HepG2 (cell line): ENCODE data around the gene OTUB2. TPM values are rescaled to one million over a fixed set of nuclear protein-coding genes. Genes with fewer than 3 reads are reported as not detected.
A peak's percentile ranks its signal among the peaks of the same experiment; 100 is the strongest.

Experiments
- AHR ChIP-seq: IDR thresholded peaks from 2 replicates; pipeline ENCODE4 v1.6.1; 2018; ENCODE audit warnings: missing genetic modification reagents, missing compliant biosample characterization
- DDIT3 ChIP-seq: sonication (generic); formaldehyde crosslinking; IDR thresholded peaks from 2 replicates; pipeline ENCODE4 v1.4.0; 2020; ENCODE audit warnings: mild to moderate bottlenecking, missing genetic modification reagents
- DNMT3B ChIP-seq: conservative IDR thresholded peaks from 2 replicates; pipeline ENCODE4 v1.6.1; 2016; ENCODE audit warnings: missing biosample characterization, control low read depth
- HDAC2 ChIP-seq: sonication (generic); formaldehyde crosslinking; IDR thresholded peaks from 2 replicates; pipeline ENCODE4 v1.4.0; 2020; ENCODE audit warnings: missing genetic modification reagents
- HNRNPH1 ChIP-seq: fragments of 200-400 bp; formaldehyde crosslinking; optimal IDR thresholded peaks from 2 replicates; pipeline ENCODE3; 2017; ENCODE audit warnings: mild to moderate bottlenecking, low read depth, low read length
- JUNB ChIP-seq: sonication (generic); formaldehyde crosslinking; IDR thresholded peaks from 2 replicates; pipeline ENCODE4 v1.8.0; 2022; ENCODE audit warnings: missing genetic modification reagents, mild to moderate bottlenecking, borderline replicate concordance
- KDM6A ChIP-seq: IDR thresholded peaks from 2 replicates; pipeline ENCODE4 v1.6.1; 2016; ENCODE audit warnings: low read depth
- KLF6 ChIP-seq: IDR thresholded peaks from 2 replicates; pipeline ENCODE4 v1.8.0; 2016; ENCODE audit warnings: missing biosample characterization, missing genetic modification reagents
- LRRFIP1 ChIP-seq: sonication (generic); formaldehyde crosslinking; conservative IDR thresholded peaks from 2 replicates; pipeline ENCODE4 v1.4.0; 2020; ENCODE audit warnings: missing genetic modification reagents
- MAFK ChIP-seq, 2 experiments: IDR thresholded peaks in 1 of 2; conservative IDR thresholded peaks in 1 of 2; 2 replicates each; pipeline ENCODE4 v1.6.1; 2011; ENCODE audit warnings: improper control_type of control experiment in 2 of 2, low read length in 2 of 2
- NR2F2 ChIP-seq: IDR thresholded peaks from 2 replicates; pipeline ENCODE4 v1.6.1; 2012; ENCODE audit warnings: low read depth, inconsistent platforms, borderline replicate concordance
- SRY ChIP-seq: sonication (generic); formaldehyde crosslinking; IDR thresholded peaks from 2 replicates; pipeline ENCODE4 v1.8.0; 2022; ENCODE audit warnings: mild to moderate bottlenecking, missing genetic modification reagents
- TARDBP ChIP-seq: sonication (generic); formaldehyde crosslinking; IDR thresholded peaks from 2 replicates; pipeline ENCODE4 v1.8.0; 2022; ENCODE audit warnings: mild to moderate bottlenecking, missing genetic modification reagents
- TCF12 ChIP-seq, 2 experiments: fragments of 450-650 bp in 1 of 2; sonication (generic) in 1 of 2; formaldehyde crosslinking in 1 of 2; IDR thresholded peaks; 2 replicates each; pipeline versions ENCODE4 v1.6.1 to v1.8.0; 2017 to 2022; ENCODE audit warnings: antibody characterized with exemption in 1 of 2, mild to moderate bottlenecking in 1 of 2, missing genetic modification reagents in 1 of 2, moderate library complexity in 1 of 2
- TFDP1 ChIP-seq: IDR thresholded peaks from 2 replicates; pipeline ENCODE4 v1.6.1; 2016; ENCODE audit warnings: missing compliant biosample characterization, missing genetic modification reagents, borderline replicate concordance
- WIZ ChIP-seq: sonication (generic); formaldehyde crosslinking; IDR thresholded peaks from 2 replicates; pipeline ENCODE4 v1.5.1; 2020; ENCODE audit warnings: mild to moderate bottlenecking, missing genetic modification reagents
- XBP1 ChIP-seq: sonication (generic); formaldehyde crosslinking; IDR thresholded peaks from 2 replicates; pipeline ENCODE4 v1.5.0; 2020; ENCODE audit warnings: missing genetic modification reagents
- ZBTB2 ChIP-seq: sonication (generic); formaldehyde crosslinking; IDR thresholded peaks from 2 replicates; pipeline ENCODE4 v1.8.0; 2022; ENCODE audit warnings: low read depth, missing genetic modification reagents
- ZBTB8A ChIP-seq: sonication (generic); formaldehyde crosslinking; IDR thresholded peaks from 2 replicates; pipeline ENCODE4 v1.4.0; 2020; ENCODE audit warnings: mild to moderate bottlenecking, low read depth, missing genetic modification reagents, borderline replicate concordance
- ZMYM3 ChIP-seq: sonication (generic); formaldehyde crosslinking; IDR thresholded peaks from 2 replicates; pipeline ENCODE4 v1.5.1; 2020; ENCODE audit warnings: mild to moderate bottlenecking, missing genetic modification reagents
- ZNF10 ChIP-seq: sonication (generic); formaldehyde crosslinking; IDR thresholded peaks from 2 replicates; pipeline ENCODE4 v1.4.0; 2020; ENCODE audit warnings: mild to moderate bottlenecking, low read depth, missing genetic modification reagents, borderline replicate concordance
- ZNF510 ChIP-seq: sonication (generic); formaldehyde crosslinking; IDR thresholded peaks from 2 replicates; pipeline ENCODE4 v1.4.0; 2020; ENCODE audit warnings: low read depth, mild to moderate bottlenecking, missing genetic modification reagents
- ZNF550 ChIP-seq: sonication (generic); formaldehyde crosslinking; IDR thresholded peaks from 2 replicates; pipeline ENCODE4 v1.4.0; 2020; ENCODE audit warnings: mild to moderate bottlenecking, missing genetic modification reagents, borderline replicate concordance
- ZNF776 ChIP-seq: sonication (generic); formaldehyde crosslinking; IDR thresholded peaks from 2 replicates; pipeline ENCODE4 v1.4.0; 2020; ENCODE audit warnings: mild to moderate bottlenecking, missing genetic modification reagents
- ZNF792 ChIP-seq: IDR thresholded peaks from 2 replicates; pipeline ENCODE4 v1.6.1; 2016
- ZNF879 ChIP-seq: sonication (generic); formaldehyde crosslinking; IDR thresholded peaks from 2 replicates; pipeline ENCODE4 v1.8.1; 2023; ENCODE audit warnings: missing genetic modification reagents
- ZNF891 ChIP-seq: sonication (generic); formaldehyde crosslinking; IDR thresholded peaks from 2 replicates; pipeline ENCODE4 v1.5.0; 2020; ENCODE audit warnings: mild to moderate bottlenecking, missing genetic modification reagents
- ZSCAN12 ChIP-seq: sonication (generic); formaldehyde crosslinking; IDR thresholded peaks from 2 replicates; pipeline ENCODE4 v1.9.0; 2021; ENCODE audit warnings: mild to moderate bottlenecking, missing genetic modification reagents
- ZSCAN20 ChIP-seq: sonication (generic); formaldehyde crosslinking; IDR thresholded peaks from 2 replicates; pipeline ENCODE4 v1.4.0; 2020; ENCODE audit warnings: missing genetic modification reagents, mild to moderate bottlenecking, borderline replicate concordance
- polyA plus RNA-seq, 8 experiments: library from polyadenylated mRNA; depleted of rRNA in 3 of 8; stranded (reverse) in 7 of 8; unstranded in 1 of 8; fragments of >200 nt; fragmentation: Illumina TruSeq in 4 of 8; extraction: Trizol in 4 of 8; gene quantifications; 2 replicates each; pipeline versions ENCODE4 v1.2.1 to v1.2.3, GENCODE V29; 2011 to 2016; ENCODE audit warnings: low read depth in 4 of 8, missing spikeins in 1 of 8, mixed read lengths in 1 of 8; ENCODE audit not compliant: insufficient read depth in 1 of 8
- total RNA-seq, 5 experiments: library from RNA; depleted of rRNA; stranded (reverse); fragments of >200 nt; fragmentation: Illumina TruSeq; extraction: Trizol; gene quantifications; 2 replicates each; pipeline ENCODE4 v1.2.3, GENCODE V29; 2016; ENCODE audit warnings: low read depth in 1 of 5

OTUB2 gene
- total and polyA plus RNA-seq, 2 of the 13 experiments (the other 11 are each of a cell fraction or from before 2014, with no cell fraction given) = 2.2 to 2.4 TPM

GRCh38 chr14:94058674-94059138, 32.6 kb downstream of the OTUB2 start (continued):
- TF ChIP-seq ZBTB2 (CRISPR knock-in tag) = no peak
- no peak for TF ChIP-seq TCF12 (IDR thresholded peaks at IDR 0.05)
- no peak for TF ChIP-seq TCF12 (CRISPR knock-in tag; IDR thresholded peaks at IDR 0.05)
- no peak for TF ChIP-seq ZNF510
- no peak for TF ChIP-seq JUNB (CRISPR knock-in tag)
- TF ChIP-seq SRY (CRISPR knock-in tag) = no peak
- no peak for TF ChIP-seq XBP1 (CRISPR knock-in tag)
- no peak for TF ChIP-seq HNRNPH1
- TF ChIP-seq LRRFIP1 (CRISPR knock-in tag) = no peak
- TF ChIP-seq ZNF879 (CRISPR knock-in tag) = no peak
- TF ChIP-seq ZSCAN12 = no peak
- peak; percentile 68 for TF ChIP-seq HDAC2
- no peak for TF ChIP-seq DNMT3B
- TF ChIP-seq ZSCAN20 (CRISPR knock-in tag) = no peak
- TF ChIP-seq KLF6 (CRISPR knock-in tag) = no peak
- TF ChIP-seq TFDP1 (CRISPR knock-in tag) = peak; percentile 41; the same call in 1 of the 2 replicates
- no peak for TF ChIP-seq ZNF550 (CRISPR knock-in tag)
- TF ChIP-seq AHR (CRISPR knock-in tag) = no peak
- no peak for TF ChIP-seq DDIT3 (CRISPR knock-in tag)
- TF ChIP-seq MAFK (conservative IDR thresholded peaks at IDR 0.05 in 1 of 2, IDR thresholded peaks at IDR 0.05 in 1 of 2; ENCODE audit: low read length in 2 of 2) = no peak; a peak in 1 of 4 replicates
- peak; percentile 19; the same call in 1 of the 2 replicates for TF ChIP-seq ZNF792 (CRISPR knock-in tag)
- TF ChIP-seq ZMYM3 = peak; percentile 94
- peak; percentile 82 for TF ChIP-seq KDM6A (CRISPR knock-in tag)
- TF ChIP-seq ZBTB8A (CRISPR knock-in tag) = no peak
- no peak for TF ChIP-seq ZNF10 (CRISPR knock-in tag)
- TF ChIP-seq NR2F2 = no peak
- peak; percentile 20; the same call in 1 of the 2 replicates for TF ChIP-seq TARDBP (CRISPR knock-in tag)
- TF ChIP-seq ZNF776 = no peak
- TF ChIP-seq ZNF891 = no peak
- no peak for TF ChIP-seq WIZ
